Hepatocyte (in vitro differentiated cells): ENCODE measurements around the gene IGFBP1.
"Not testable (repeated sequence)": the region's sequence is repeated elsewhere in the genome, so short reads cannot be mapped to it uniquely, and the experiment has no call there.

ENCODE experiments used
- EZH2 ChIP-seq: fragments of 200-600 bp; sonication (generic); IDR thresholded peaks from 2 replicates; pipeline ENCODE4 v1.6.1; 2016; ENCODE audit warnings: antibody characterized with exemption, mild to moderate bottlenecking, borderline replicate concordance
- TF ChIP-seq, protein P1 (sequence below): fragments of 200-600 bp; sonication (generic); IDR thresholded peaks from 2 replicates; pipeline ENCODE4 v1.5.1; 2016; ENCODE audit warnings: antibody characterized with exemption, mild to moderate bottlenecking; ENCODE audit not compliant: poor library complexity

DNA sequence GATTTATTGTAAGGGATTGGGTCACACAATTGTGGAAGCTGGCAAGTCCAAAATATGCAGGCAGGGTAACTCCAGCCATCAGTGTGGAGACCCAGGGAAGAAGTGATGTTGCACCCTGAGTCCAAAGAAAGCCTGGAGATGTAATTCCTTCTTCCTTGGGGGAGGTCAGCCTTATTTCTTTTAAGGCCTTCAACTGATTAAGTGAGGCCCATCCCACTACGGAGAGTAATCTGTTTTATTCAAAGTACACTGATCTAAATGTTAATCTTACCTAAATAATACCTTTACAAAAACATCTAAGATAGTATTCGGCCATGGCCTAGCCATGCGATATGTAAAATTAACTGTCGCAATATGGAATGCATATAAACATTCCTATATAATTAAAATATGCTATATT, 31.4 kb upstream of the IGFBP1 start:
- not testable (repeated sequence) for TF ChIP-seq EZH2
- TF ChIP-seq, protein P1, sequence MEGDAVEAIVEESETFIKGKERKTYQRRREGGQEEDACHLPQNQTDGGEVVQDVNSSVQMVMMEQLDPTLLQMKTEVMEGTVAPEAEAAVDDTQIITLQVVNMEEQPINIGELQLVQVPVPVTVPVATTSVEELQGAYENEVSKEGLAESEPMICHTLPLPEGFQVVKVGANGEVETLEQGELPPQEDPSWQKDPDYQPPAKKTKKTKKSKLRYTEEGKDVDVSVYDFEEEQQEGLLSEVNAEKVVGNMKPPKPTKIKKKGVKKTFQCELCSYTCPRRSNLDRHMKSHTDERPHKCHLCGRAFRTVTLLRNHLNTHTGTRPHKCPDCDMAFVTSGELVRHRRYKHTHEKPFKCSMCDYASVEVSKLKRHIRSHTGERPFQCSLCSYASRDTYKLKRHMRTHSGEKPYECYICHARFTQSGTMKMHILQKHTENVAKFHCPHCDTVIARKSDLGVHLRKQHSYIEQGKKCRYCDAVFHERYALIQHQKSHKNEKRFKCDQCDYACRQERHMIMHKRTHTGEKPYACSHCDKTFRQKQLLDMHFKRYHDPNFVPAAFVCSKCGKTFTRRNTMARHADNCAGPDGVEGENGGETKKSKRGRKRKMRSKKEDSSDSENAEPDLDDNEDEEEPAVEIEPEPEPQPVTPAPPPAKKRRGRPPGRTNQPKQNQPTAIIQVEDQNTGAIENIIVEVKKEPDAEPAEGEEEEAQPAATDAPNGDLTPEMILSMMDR = not testable (repeated sequence)
